ENCODE measurements around the gene SSU72.
"Not testable (repeated sequence)": the region's sequence is repeated elsewhere in the genome, so short reads cannot be mapped to it uniquely, and the experiment has no call there.

Gene SSU72

GRCh38 chr1:1598051-1598719 is 23.5 kb upstream of the SSU72 start:
- no peak overlapping the region for H3K4me3 ChIP-seq (ENCODE audit: low read length)
- DNase-seq (ENCODE audit: low read depth, low spot score): no peak

- DNase-seq (ENCODE audit: low read depth, low spot score): peak; percentile 32
- no peak overlapping the region for H3K4me3 ChIP-seq (ENCODE audit: low read length)
Measured at GRCh38 chr1:1597275-1597930, 22.7 kb upstream of the SSU72 start.

DNA sequence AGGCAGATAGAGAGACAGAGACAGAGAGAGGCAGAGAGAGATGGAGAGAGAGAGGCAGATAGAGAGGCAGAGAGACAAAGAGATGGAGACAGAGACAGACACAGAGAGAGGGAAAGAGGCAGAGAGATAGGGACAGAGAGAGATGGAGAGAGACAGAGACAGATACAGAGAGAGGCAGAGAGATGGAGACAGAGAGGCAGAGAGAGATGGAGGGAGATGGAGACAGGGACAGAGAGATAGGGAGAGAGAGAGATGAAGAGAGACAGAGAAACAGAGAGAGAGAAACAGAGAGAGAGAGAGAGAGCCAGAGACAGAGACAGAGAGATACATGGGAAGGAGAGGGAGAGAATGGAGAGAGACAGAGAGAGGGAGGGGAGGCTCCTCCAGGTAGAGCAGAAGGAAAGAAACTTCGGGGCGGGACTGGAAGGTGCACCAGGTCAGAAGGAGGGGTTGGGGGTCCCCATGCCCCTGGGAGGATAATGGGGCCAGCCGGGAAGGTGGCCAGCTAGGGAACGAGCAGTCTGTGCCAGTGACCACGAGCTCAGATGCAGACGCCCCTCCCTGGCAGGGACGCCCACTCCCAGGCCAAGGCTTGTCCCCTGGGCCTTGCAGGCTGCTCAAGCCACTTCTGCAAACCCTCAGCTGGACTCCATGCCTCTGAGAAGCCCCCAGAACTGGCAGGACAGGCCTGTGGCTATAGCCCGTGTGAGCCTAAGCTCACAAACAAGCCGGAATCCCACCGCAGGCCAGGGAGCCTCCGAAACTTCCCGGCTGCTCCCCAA is 22.0 kb upstream of the SSU72 start:
- no peak for DNase-seq (ENCODE audit: low read depth, low spot score)
- H3K4me3 ChIP-seq (ENCODE audit: low read length): no peak overlapping the region

GRCh38 chr1:1595341-1595740 is 20.7 kb upstream of the SSU72 start:
- H3K4me3 ChIP-seq (ENCODE audit: low read length); DNase-seq (ENCODE audit: low read depth, low spot score): not testable (repeated sequence)

DNA sequence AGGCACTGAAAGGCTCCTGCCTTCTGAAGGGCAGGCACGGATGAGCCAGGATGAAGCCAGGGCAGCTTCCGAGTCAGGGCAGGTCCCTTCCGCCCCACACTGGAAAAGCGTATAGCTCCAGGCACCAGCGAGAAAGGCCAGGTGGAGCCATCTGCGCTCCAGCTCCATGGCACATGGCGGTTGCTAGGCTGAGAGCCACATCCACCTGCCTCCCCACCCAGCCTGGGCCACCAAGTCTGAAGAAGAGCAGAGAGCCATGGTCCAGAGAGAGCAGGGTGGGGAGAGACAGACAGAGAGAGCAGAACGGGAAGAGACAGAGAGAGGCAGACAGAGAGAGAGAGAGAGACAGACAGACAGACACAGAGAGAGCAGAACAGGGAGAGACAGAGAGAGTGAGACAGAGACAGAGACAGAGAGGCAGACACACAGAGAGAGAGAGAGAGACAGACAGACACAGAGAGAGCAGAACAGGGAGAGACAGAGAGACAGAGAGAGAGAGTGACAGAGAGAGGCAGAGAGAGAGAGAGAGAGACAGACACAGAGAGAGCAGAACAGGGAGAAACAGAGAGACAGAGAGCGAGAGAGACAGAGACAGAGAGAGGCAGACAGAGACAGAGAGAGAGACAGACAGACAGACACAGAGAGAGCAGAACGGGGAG is 20.1 kb upstream of the SSU72 start:
- no peak overlapping the region for H3K4me3 ChIP-seq (ENCODE audit: low read length)
- no peak for DNase-seq (ENCODE audit: low read depth, low spot score)

DNA sequence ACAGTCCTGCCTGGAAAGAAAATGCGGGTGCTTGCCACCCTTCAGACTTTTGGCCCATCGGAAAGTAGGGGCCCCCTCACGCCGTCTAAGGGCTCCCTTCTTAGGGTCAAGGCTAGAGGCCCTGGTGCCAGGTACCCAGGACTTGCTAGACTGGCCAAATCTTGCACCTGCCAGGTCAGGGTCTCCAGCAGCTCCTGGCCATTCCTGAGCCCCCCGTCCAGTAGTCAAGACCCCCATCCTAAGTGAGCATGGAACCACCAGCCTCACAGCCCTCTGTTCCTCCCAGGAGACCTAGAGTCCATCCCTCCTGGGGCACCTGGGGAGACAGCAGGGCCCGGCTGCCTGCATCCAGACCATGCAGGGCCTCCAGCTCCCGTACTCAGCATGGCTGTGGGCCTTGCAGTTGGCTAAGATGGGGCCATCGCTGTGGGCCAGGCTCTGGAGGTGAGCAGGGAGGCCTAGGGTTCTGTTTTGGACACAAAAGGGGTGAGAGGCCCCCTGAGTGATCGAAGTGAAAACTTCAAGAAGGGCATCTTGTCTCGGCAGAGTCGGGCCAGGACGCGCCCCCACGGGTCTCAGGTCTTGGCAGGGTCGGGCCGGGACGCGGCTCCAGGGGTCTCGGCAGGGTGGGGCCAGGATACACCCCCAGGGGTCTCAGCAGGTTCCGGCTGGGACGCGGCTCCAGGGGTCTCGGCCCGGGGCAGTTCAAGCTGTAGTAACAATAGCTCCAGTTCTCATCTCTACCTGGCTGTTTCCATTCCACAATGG is 19.4 kb upstream of the SSU72 start:
- DNase-seq (ENCODE audit: low read depth, low spot score): no peak
- H3K4me3 ChIP-seq (ENCODE audit: low read length): no peak overlapping the region

DNA sequence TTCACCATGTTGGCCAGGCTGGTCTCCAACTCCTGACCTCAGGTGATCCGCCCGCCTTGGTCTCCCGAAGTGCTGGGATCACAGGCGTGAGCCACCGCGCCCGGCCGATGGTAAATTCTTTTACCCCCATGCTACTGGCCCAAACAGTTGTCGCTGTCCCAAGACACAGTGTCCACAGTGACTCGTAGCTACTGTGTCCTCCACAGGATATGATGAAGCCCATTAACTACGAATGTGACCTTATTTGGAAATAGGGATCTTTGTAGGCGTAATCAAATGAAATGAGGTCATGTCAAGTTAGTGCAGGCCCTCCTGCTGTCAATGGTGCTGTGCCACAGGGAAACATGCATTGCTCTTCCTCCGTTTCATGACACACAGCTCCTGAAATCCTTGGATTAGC is 16.8 kb upstream of the SSU72 start:
- no peak for DNase-seq (ENCODE audit: low read depth, low spot score)
- H3K4me3 ChIP-seq (ENCODE audit: low read length): no peak overlapping the region

- no peak for DNase-seq (ENCODE audit: low read depth, low spot score)
- H3K4me3 ChIP-seq (ENCODE audit: low read length): no peak overlapping the region
Measured at GRCh38 chr1:1583347-1584010, 8.8 kb upstream of the SSU72 start.

DNA sequence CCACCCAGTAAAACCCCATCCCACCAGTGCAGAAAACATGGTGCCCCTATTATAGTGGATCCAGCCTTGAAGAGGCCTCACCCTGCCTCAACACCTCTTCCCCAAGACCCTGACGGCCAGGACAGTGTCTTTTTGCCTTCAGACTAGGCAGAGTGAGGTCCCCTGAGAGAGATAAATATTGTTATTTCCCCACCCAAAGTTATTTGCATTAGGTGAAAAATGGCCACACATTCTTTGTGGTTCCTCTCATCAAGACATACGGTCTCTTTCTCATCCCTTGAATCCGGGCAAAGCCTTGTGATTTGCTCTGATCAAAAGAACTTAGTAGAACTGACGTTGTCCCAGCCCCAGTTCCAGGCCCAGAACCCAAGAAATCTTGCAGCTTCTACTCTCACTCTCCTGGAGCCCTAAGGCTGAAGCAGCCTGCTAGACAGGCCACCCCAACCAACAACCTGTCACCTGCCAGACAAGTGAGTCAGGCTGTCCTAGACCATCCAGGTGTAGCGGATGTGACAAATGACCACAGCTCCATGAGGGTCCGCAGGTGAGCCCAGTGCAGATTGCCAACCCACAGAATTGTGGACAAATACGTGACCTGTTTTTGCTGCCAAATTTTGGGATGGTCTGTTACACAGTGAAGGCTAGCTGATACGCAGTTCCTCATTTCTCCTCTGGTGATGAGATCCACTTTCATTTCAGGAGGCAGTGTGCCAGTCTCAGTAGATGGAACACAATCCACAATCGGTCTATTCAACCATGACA is 8.1 kb upstream of the SSU72 start:
- no peak for DNase-seq (ENCODE audit: low read depth, low spot score)
- no peak overlapping the region for H3K4me3 ChIP-seq (ENCODE audit: low read length)

- H3K4me3 ChIP-seq (ENCODE audit: low read length): no peak overlapping the region
- DNase-seq (ENCODE audit: low read depth, low spot score): no peak
Measured at GRCh38 chr1:1578371-1578940, 3.8 kb upstream of the SSU72 start.

- no peak overlapping the region for H3K4me3 ChIP-seq (ENCODE audit: low read length)
- no peak for DNase-seq (ENCODE audit: low read depth, low spot score)
Measured at GRCh38 chr1:1577367-1578011, 2.8 kb upstream of the SSU72 start.

DNA sequence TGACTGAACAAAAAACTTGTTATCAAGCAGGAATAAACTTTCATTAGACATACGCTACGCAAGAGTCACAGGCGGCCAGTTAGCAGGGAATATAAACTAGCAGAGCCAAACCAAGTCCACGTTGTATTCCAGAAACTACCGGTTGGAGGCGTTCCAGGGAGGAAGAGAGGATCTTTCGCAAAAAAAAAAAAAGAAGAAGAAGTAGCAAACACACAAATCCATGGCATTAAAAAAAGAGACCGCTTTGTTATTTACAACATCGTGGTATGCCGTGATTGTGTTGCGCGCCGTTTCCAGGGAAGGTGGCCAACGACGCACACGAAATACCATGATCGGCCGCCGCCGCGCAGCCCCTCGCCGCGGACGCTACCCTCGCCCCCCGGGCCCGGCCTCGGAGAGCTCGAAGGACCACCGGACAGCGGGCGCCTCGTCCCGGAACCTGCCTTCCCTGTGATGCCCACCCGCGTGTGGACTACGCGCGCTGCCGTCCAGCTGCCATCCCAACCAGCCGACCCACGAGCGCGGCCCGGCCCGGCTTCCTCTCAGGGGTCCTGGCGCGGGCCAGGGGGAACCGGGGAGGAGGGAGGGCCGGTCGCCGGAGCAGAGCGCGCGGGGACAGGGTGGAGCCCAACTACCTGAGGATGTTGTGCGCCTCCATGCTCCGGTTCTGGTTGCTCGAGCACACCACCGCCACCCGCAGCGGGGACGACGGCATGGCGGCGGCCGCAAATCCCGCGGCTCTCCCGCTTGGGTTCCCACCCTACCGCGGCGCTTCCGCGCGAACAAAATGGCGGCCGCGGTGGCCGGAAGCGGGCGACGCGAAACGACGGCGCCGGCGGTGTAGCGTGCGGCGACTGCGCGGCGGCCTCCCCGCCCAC is 581 bp downstream of the SSU72 start:
- peak overlapping the region; percentile 97 for H3K4me3 ChIP-seq (ENCODE audit: low read length)
- peak; percentile 62 for DNase-seq (ENCODE audit: low read depth, low spot score)

DNA sequence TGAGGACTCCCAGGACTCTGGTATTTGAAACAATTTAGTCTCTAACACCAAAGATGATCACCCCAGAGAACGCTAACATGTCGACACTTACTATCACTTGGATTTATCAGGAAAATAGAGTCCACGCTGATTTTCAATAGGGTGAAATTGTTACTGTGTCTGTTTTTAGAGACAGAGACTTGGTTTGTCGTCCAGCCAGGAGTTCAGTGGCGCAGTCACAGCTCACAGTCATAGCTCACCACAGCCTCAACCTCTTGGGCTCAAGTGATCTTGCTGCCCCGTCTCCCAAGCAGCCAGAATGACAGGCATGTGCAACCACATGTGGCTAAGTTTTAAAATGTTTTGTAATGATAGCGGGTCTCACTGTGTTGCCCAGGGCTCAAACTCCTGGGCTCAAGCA is 5.3 kb downstream of the SSU72 start:
- DNase-seq (ENCODE audit: low read depth, low spot score): no peak
- no peak overlapping the region for H3K4me3 ChIP-seq (ENCODE audit: low read length)

DNA sequence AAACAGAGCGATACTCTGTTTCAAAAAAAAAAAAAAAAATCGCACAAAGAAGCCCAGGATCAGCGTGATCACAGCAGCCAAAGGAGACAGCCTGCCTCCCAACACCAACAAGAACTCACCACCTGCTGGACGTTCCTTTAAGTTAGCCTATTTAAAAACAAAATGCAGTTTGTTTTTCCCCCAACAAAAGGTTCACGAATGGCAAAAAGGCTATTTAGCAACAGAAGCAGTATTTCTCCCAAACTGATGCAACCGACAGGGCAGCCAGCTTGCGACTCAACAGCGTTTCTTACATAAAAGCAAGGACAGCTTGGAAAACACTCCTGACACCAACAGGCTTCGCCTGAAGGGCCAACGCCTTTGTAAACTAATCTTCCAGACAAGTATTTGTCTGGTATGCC is 6.8 kb downstream of the SSU72 start:
- no peak for DNase-seq (ENCODE audit: low read depth, low spot score)
- H3K4me3 ChIP-seq (ENCODE audit: low read length): no peak overlapping the region

DNA sequence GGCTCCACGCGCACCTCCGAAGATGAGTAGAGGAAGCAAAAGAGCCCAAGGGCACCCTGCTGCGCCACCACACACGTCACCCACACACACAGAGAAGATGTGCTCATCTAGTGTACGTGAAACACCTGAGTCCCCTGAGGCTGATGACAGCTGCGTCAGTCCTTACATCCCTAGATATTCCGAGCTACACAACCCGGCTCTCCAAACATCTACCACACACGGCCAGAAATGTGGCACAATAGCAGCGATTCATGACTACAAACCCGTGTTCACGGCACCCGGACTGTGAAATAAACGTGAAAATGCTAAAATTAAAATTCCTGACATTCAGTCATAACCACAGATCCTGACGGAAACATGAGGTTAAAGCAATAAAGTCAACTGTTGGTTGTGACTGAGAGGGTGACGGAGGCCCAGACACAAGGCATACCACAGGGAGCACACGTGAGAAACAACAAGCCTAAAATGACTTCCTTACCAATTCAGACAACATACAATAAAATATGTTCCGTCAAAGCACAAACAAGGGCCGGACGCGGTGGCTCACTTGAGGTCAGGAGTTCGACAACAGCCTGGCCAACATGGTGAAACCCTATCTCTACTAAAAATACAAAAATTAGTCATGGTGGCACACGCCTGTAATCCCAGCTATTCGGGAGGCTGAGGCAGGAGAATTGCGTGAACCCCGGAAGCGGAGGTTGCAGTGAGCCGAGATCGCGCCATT is 7.3 kb downstream of the SSU72 start:
- H3K4me3 ChIP-seq (ENCODE audit: low read length): no peak overlapping the region
- DNase-seq (ENCODE audit: low read depth, low spot score): no peak

DNA sequence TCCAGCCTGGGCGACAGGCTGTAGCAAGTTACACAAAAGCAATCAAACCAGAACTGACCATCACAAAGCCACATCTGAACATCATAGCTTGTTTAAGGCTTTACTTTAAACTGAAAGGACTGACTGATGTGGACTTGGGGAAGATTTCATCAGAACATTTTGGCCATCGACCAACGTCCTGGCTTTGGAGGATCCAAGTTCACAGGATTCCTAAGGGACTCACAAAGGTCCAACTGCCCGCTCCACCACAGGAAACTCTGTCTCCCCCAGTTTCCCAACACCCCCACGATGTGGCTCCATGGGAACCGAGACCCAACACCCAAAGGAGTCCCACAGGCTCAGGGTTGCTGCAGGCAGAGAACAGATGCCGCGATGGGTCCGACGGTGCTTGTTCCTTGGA is 9.3 kb downstream of the SSU72 start:
- no peak overlapping the region for H3K4me3 ChIP-seq (ENCODE audit: low read length)
- no peak for DNase-seq (ENCODE audit: low read depth, low spot score)

Data from Jurkat, Clone E6-1 (cell line).